Prostate gland (tissue), 2 donors: ENCODE measurements around the gene ROBO1. TPM values are rescaled to one million over a fixed set of nuclear protein-coding genes. Genes with fewer than 3 reads are reported as not detected.

Experiments used
- DNase-seq: peaks from one replicate; pipeline ENCODE4 v3.0.0-alpha.2; 2019; ENCODE audit warnings: low spot score
- H3K27ac ChIP-seq, 2 donors: fragments of 200-600 bp; sonication (generic); 2 replicates each; pipeline ENCODE4 v1.5.1; 2017 to 2019
- H3K27me3 ChIP-seq: fragments of 200-600 bp; sonication (generic); replicated peaks from 2 replicates; pipeline ENCODE4 v1.5.1; 2019; ENCODE audit not compliant: insufficient read depth
- H3K36me3 ChIP-seq, 2 donors: fragments of 200-600 bp; sonication (generic); 1 replicate in 1 of 2; 2 replicates in 1 of 2; pipeline versions ENCODE4 v1.5.1 to v1.8.1; 2017 to 2019
- H3K4me1 ChIP-seq: fragments of 200-600 bp; sonication (generic); replicated peaks from 2 replicates; pipeline ENCODE4 v1.5.1; 2019
- H3K4me3 ChIP-seq, 2 donors: fragments of 200-600 bp; sonication (generic); 2 replicates each; pipeline ENCODE4 v1.5.1; 2017 to 2019
- H3K9me3 ChIP-seq: fragments of 200-600 bp; sonication (generic); 2 replicates; pipeline ENCODE4 v1.5.1; 2017
- CTCF ChIP-seq, 4 experiments: fragments of 200-600 bp in 2 of 4; fragments of 450-650 bp in 2 of 4; sonication (generic) in 2 of 4; IDR thresholded peaks; 1 replicate in 3 of 4; 2 replicates in 1 of 4; pipeline ENCODE4 v1.5.1; 2016 to 2019; ENCODE audit warnings: antibody characterized with exemption in 4 of 4, mild to moderate bottlenecking in 2 of 4, moderate library complexity in 2 of 4
- POLR2A ChIP-seq: fragments of 450-650 bp; IDR thresholded peaks from one replicate; pipeline ENCODE4 v1.6.1; 2016; ENCODE audit warnings: antibody characterized with exemption, mild to moderate bottlenecking
- POLR2AphosphoS5 ChIP-seq: sonication (generic); formaldehyde crosslinking; IDR thresholded peaks from one replicate; pipeline ENCODE4 v1.6.1; 2017; ENCODE audit warnings: antibody characterized with exemption
- WGBS: methylation state at CpG from one replicate; pipeline ENCODE4 v1.1.5; 2018; 5-methylcytosine and 5-hydroxymethylcytosine counted together
- intact Hi-C: fragments of 100-400 bp; cut with DNase I; formaldehyde crosslinking; loops from one replicate; pipeline ENCODE4 v1.14.2; 2022
- total RNA-seq, 2 donors: library from RNA; depleted of rRNA; stranded (reverse); fragments of >200 nt; gene quantifications; one replicate each; pipeline ENCODE4 v1.1.0, GENCODE V29; 2016

Gene ROBO1
- total RNA-seq, 2 donors from 2014 or later = 37.6 to 50.8 TPM

GRCh38 chr3:78712941-78713340 is 1054.9 kb downstream of the ROBO1 start:
- intact Hi-C loops = no loop called here

DNA sequence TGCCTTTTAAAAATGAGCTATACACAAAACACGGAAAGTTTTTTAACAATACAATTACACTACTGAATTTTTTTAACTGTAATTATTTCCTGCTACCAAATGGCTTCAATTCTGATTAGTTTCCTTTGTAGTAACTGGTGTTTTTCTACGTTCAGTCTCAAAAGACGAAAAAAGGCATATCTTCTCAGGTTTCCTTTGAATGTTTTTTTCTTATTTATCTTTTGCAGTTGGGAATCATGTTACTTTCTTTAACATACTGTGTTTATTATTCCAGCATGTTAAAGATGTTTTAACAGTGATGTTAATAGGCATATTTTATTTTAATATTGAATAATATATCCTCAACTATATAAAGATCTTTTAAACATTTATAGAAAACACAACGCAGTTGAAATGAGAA is 1055.5 kb downstream of the ROBO1 start:
- TF ChIP-seq CTCF (IDR thresholded peaks at IDR 0.05) (no peak), POLR2A (no peak), POLR2AphosphoS5 (no peak)
- intact Hi-C loops = no loop called here
- H3K27me3 ChIP-seq = no peaks in the 10 kb centered on the region
- no peaks in the 10 kb centered on the region for H3K4me1 ChIP-seq
- no peak overlapping the region for H3K27ac ChIP-seq
- no peak for DNase-seq
- 25% methylated on average over 4 of the region's 4 CpGs for WGBS
- no peaks in the 10 kb centered on the region for H3K9me3 ChIP-seq
- no peak overlapping the region for H3K4me3 ChIP-seq
- H3K36me3 ChIP-seq = no peaks in the 10 kb centered on the region

More at GRCh38 chr3:78712941-78713340, 1054.9 kb downstream of the ROBO1 start:
- H3K4me3 ChIP-seq = no peak overlapping the region
- DNase-seq = no peak
- no peaks in the 10 kb centered on the region for H3K9me3 ChIP-seq
- H3K27ac ChIP-seq = no peak overlapping the region
- TF ChIP-seq POLR2AphosphoS5 (no peak), CTCF (IDR thresholded peaks at IDR 0.05) (no peak), POLR2A (no peak)
- no peaks in the 10 kb centered on the region for H3K36me3 ChIP-seq
- H3K4me1 ChIP-seq = no peaks in the 10 kb centered on the region
- no peaks in the 10 kb centered on the region for H3K27me3 ChIP-seq

GRCh38 chr3:78708565-78709073 is 1059.2 kb downstream of the ROBO1 start:
- no peak for TF ChIP-seq POLR2AphosphoS5
- no peak for TF ChIP-seq POLR2A
- TF ChIP-seq CTCF (IDR thresholded peaks at IDR 0.05) = no peak
- Histone ChIP-seq H3K9me3 (no peaks in the 10 kb centered on the region), H3K36me3 (no peaks in the 10 kb centered on the region), H3K4me3 (no peak overlapping the region), H3K27ac (no peak overlapping the region), H3K27me3 (no peaks in the 10 kb centered on the region), H3K4me1 (no peaks in the 10 kb centered on the region)
- DNase-seq = no peak
- WGBS = 65% methylated on average over 4 of the region's 4 CpGs
- intact Hi-C loops = no loop called here

- intact Hi-C loops = no loop called here
- 84% methylated on average over 2 of the region's 2 CpGs for whole genome bisulfite sequencing
- Histone ChIP-seq H3K36me3 (no peaks in the 10 kb centered on the region), H3K27me3 (no peaks in the 10 kb centered on the region), H3K27ac (no peak overlapping the region), H3K9me3 (no peaks in the 10 kb centered on the region), H3K4me3 (no peak overlapping the region), H3K4me1 (no peaks in the 10 kb centered on the region)
- DNase-seq = no peak
- TF ChIP-seq POLR2A = no peak
- no peak for TF ChIP-seq CTCF (IDR thresholded peaks at IDR 0.05)
- TF ChIP-seq POLR2AphosphoS5 = no peak
Measured at GRCh38 chr3:78707609-78708008, 1060.2 kb downstream of the ROBO1 start.

- TF ChIP-seq POLR2AphosphoS5 (no peak), POLR2A (no peak), CTCF (IDR thresholded peaks at IDR 0.05) (no peak)
- no peaks in the 10 kb centered on the region for H3K4me1 ChIP-seq
- intact Hi-C loops = no loop called here
- 45% methylated on average over 3 of the region's 3 CpGs for WGBS
- H3K36me3 ChIP-seq = no peaks in the 10 kb centered on the region
- H3K9me3 ChIP-seq = no peaks in the 10 kb centered on the region
- no peak overlapping the region for H3K27ac ChIP-seq
- no peak overlapping the region for H3K4me3 ChIP-seq
- no peaks in the 10 kb centered on the region for H3K27me3 ChIP-seq
- no peak for DNase-seq
Measured at GRCh38 chr3:78706906-78707523, 1060.8 kb downstream of the ROBO1 start.
